HL-60 (cell line): ENCODE data around the gene ZRANB1.
A peak's percentile ranks its signal among the peaks of the same experiment; 100 is the strongest.

Experiments
- DNase-seq, 2 experiments: peaks; one replicate each; pipeline ENCODE4 v3.0.0-alpha.2; 2010 to 2020; ENCODE audit warnings: low read depth in 1 of 2, low spot score in 1 of 2
- H3K27ac ChIP-seq: fragments of 250-450 bp; sonication (Bioruptor Pico); replicated peaks from 2 replicates; pipeline ENCODE4 v1.5.1; 2020; ENCODE audit warnings: mild to moderate bottlenecking, moderate library complexity
- H3K27me3 ChIP-seq: fragments of 250-450 bp; sonication (Bioruptor Pico); 2 replicates; pipeline ENCODE4 v1.5.1; 2021; ENCODE audit warnings: mild to moderate bottlenecking, moderate library complexity; ENCODE audit not compliant: insufficient read depth, poor library complexity, severe bottlenecking
- H3K4me3 ChIP-seq: replicated peaks from 2 replicates; pipeline ENCODE4 v1.5.1; 2011; ENCODE audit warnings: mild to moderate bottlenecking, control low read depth, low read length; ENCODE audit not compliant: insufficient read depth
- GABPA ChIP-seq: IDR thresholded peaks from 2 replicates; pipeline ENCODE4 v1.6.1; 2012; ENCODE audit warnings: low read depth
- POLR2AphosphoS5 ChIP-seq: IDR thresholded peaks from 2 replicates; pipeline ENCODE4 v1.6.1; 2012; ENCODE audit warnings: low read depth
- SPI1 ChIP-seq: IDR thresholded peaks from 2 replicates; pipeline ENCODE4 v1.6.1; 2012; ENCODE audit warnings: low read depth, mild to moderate bottlenecking, borderline replicate concordance
- TF ChIP-seq, protein P1 (sequence below): IDR thresholded peaks from one replicate; pipeline ENCODE4 v1.5.1; 2011; ENCODE audit warnings: low read length, control low read depth, inconsistent platforms; ENCODE audit not compliant: insufficient read depth
- TF ChIP-seq, protein P2 (sequence below): IDR thresholded peaks from 2 replicates; pipeline ENCODE4 v1.6.1; 2012; ENCODE audit warnings: low read depth; ENCODE audit not compliant: insufficient replicate concordance

Gene ZRANB1

DNA sequence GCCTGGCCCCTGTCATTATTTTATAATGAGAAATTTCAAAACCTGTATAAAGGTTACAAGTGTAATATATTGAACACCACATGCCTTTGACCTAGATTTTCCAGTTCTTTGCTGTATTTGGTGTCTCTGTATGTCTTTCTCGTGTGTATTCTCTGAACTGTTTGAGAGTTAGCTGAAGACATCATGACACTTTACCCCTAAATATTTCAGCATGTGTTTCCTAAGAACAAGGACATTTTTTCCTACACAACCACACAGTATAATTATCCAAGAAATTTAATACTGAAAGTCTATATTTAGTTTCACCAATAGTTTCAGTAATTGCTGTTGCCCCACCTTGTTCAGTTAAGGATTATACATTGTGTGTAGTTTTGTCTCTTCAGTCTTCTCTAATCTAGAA lies 14.8 kb downstream of the ZRANB1 start:
- no peak overlapping the region for H3K4me3 ChIP-seq
- peak overlapping the region; percentile 46 for H3K27ac ChIP-seq
- DNase-seq = no peak
- H3K27me3 ChIP-seq = no peaks in the 10 kb centered on the region
- TF ChIP-seq, protein P1, sequence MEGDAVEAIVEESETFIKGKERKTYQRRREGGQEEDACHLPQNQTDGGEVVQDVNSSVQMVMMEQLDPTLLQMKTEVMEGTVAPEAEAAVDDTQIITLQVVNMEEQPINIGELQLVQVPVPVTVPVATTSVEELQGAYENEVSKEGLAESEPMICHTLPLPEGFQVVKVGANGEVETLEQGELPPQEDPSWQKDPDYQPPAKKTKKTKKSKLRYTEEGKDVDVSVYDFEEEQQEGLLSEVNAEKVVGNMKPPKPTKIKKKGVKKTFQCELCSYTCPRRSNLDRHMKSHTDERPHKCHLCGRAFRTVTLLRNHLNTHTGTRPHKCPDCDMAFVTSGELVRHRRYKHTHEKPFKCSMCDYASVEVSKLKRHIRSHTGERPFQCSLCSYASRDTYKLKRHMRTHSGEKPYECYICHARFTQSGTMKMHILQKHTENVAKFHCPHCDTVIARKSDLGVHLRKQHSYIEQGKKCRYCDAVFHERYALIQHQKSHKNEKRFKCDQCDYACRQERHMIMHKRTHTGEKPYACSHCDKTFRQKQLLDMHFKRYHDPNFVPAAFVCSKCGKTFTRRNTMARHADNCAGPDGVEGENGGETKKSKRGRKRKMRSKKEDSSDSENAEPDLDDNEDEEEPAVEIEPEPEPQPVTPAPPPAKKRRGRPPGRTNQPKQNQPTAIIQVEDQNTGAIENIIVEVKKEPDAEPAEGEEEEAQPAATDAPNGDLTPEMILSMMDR = no peak
- TF ChIP-seq GABPA (no peak), SPI1 (no peak), POLR2AphosphoS5 (no peak)
- TF ChIP-seq, protein P2, sequence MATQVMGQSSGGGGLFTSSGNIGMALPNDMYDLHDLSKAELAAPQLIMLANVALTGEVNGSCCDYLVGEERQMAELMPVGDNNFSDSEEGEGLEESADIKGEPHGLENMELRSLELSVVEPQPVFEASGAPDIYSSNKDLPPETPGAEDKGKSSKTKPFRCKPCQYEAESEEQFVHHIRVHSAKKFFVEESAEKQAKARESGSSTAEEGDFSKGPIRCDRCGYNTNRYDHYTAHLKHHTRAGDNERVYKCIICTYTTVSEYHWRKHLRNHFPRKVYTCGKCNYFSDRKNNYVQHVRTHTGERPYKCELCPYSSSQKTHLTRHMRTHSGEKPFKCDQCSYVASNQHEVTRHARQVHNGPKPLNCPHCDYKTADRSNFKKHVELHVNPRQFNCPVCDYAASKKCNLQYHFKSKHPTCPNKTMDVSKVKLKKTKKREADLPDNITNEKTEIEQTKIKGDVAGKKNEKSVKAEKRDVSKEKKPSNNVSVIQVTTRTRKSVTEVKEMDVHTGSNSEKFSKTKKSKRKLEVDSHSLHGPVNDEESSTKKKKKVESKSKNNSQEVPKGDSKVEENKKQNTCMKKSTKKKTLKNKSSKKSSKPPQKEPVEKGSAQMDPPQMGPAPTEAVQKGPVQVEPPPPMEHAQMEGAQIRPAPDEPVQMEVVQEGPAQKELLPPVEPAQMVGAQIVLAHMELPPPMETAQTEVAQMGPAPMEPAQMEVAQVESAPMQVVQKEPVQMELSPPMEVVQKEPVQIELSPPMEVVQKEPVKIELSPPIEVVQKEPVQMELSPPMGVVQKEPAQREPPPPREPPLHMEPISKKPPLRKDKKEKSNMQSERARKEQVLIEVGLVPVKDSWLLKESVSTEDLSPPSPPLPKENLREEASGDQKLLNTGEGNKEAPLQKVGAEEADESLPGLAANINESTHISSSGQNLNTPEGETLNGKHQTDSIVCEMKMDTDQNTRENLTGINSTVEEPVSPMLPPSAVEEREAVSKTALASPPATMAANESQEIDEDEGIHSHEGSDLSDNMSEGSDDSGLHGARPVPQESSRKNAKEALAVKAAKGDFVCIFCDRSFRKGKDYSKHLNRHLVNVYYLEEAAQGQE = no peak

DNA sequence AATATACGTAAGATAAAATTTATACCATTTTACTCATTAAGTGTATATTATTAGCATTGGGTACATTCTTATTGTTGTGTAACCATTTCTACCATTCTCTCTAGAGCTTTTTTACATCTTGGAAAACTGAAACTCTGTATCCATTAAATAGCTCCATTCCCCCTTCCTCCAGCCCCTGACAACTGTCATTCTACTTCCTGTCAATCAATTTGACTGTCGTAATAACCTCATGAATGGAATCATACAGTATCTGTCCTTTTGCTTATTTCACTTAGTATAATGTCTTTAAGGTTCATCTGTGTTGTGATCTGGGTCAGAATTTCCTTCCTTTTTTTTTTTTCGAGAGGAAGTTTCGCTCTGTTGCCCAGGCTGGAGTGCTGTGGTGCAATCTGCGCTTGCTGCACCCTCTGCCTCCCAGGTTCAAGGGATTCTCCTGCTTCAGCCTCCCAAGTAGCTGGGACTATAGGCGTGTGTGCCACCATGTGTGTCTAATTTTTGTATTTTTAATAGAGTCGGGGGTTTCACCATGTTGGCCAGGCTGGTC lies 15.6 kb downstream of the ZRANB1 start:
- TF ChIP-seq, protein P1 = no peak
- TF ChIP-seq SPI1 = peak; percentile 34; the same call in 1 of the 2 replicates
- Histone ChIP-seq H3K4me3 (no peak overlapping the region), H3K27ac (peak overlapping the region; percentile 46; the same call in 1 of the 2 replicates), H3K27me3 (no peaks in the 10 kb centered on the region)
- DNase-seq = peak; percentile 26 to 62

DNA sequence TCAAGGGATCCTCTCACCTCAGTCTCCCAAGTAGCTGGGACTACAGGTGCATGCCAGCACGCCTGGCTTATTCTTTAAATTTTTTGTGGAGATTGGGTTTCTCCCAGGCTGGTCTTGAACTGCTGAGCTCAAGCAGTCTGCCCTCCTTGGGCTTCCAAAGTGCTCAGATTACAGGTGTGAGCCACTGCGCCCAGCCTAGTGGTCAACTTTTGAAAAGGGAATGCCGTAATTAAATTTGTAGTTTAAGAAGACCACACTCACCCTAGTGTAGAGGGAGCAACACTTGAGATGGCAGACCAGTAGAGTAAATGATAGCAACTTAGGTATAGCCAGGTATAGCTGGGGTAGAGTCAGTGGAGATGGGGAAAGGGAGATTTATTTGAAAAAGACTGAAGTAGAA lies 17.6 kb downstream of the ZRANB1 start:
- TF ChIP-seq, protein P1 = no peak
- no peak overlapping the region for H3K4me3 ChIP-seq
- no peak for DNase-seq
- no peaks in the 10 kb centered on the region for H3K27me3 ChIP-seq
- H3K27ac ChIP-seq = no peak overlapping the region

DNA sequence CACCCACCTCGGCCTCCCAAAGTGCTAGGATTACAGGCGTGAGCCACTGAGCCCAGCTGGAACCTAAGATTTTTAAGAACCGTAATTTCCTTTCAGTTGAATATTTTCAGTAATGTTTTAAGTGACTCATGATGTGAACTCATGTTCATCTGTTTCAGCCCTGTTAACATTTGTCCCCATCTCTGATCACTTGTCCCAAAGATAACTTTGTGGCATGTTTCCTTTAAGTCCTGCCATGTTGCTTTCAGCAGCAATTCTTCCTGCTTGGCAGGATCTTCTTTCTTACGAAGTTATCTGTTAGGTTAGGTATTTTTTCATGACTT lies 19.3 kb downstream of the ZRANB1 start:
- no peak overlapping the region for H3K4me3 ChIP-seq
- no peaks in the 10 kb centered on the region for H3K27me3 ChIP-seq
- no peak for TF ChIP-seq POLR2AphosphoS5
- TF ChIP-seq, protein P1 = no peak
- TF ChIP-seq, protein P2 = no peak
- no peak for TF ChIP-seq SPI1
- no peak for TF ChIP-seq GABPA
- H3K27ac ChIP-seq = no peak overlapping the region
- no peak for DNase-seq
